Stimulated activated CD8-positive, alpha-beta memory T cell treated with anti-CD3 and anti-CD28 coated beads, Interleukin-15, amount 100 ng/mL, for 24 hours (primary cell): ENCODE measurements around the gene NCAM1.

ENCODE experiments used
- DNase-seq: peaks from one replicate; pipeline ENCODE4 v3.0.0-alpha.2; 2020; ENCODE audit warnings: low read depth

Gene NCAM1

DNA sequence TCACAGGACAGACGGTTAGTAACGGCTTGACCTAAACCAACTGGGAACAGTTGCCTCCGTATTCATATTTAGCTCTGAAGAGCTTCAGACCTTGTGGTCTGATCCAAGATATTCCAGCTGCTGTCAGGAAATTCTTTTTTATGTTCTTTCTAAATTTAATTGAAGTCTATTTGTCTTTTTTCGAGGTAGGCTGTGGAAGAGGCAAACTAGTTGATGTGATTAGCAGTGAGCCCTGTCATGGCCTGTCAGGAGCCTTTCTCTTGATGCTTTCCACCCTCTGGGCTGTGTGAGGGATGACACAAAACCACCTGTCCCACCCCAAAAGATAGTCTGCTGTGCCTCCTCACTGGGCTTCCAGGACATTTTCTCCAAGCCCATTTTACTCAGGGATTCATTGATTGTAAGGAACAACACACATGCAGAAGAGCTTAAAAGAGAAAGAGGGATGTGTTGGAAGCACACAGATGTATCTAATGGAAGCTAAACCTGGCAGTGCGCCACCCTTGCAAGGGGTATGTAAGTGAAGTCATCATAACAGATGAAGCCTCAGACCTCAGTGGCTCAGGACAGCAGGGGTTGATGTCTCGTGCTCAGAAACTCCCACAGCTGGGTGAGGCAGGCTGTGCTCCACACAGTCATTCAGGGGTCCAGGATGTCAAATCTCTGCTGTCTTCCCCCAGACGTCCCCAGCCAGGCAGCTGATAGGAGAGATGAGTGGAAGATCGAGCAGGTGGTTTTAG, 170.0 kb downstream of the NCAM1 start:
- no peak for DNase-seq

DNA sequence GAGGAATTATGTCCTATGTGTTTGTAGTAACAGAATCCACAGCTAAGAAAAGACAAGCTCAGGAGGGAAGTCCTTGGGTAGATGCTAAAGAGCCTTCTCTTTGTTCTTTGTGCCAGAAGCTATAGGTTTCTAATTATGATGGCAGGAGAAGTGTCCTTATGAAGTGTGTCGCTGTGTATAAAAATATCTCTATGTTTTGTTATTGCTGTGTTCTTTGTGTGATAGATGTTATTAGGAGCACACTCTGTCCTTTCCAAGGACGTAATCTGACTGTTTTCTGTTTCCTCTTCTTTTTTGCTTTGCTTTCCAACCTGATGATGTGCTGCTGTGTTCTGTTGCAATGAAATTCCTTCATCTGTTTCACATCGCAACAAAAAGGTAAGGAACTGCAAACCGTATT, 171.9 kb downstream of the NCAM1 start:
- no peak for DNase-seq

DNA sequence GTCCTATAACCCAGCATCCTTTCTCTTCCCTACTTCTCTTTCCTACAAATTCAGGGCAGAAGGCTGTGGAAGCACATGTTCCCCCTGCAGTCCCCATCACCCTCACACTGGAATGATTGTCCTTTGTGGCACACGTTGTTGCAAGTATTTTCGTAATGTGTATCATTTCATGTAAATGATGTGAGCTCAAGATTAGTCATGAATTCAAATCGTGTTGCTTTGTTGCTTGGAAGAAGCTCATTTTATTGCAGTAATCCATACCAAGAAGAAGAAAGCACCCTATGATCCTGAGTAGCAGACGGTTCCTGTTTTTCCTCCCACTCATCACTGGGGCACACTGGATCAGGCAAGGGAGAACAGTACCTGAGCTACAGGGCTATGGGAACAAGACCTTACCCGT, 173.4 kb downstream of the NCAM1 start:
- no peak for DNase-seq

DNA sequence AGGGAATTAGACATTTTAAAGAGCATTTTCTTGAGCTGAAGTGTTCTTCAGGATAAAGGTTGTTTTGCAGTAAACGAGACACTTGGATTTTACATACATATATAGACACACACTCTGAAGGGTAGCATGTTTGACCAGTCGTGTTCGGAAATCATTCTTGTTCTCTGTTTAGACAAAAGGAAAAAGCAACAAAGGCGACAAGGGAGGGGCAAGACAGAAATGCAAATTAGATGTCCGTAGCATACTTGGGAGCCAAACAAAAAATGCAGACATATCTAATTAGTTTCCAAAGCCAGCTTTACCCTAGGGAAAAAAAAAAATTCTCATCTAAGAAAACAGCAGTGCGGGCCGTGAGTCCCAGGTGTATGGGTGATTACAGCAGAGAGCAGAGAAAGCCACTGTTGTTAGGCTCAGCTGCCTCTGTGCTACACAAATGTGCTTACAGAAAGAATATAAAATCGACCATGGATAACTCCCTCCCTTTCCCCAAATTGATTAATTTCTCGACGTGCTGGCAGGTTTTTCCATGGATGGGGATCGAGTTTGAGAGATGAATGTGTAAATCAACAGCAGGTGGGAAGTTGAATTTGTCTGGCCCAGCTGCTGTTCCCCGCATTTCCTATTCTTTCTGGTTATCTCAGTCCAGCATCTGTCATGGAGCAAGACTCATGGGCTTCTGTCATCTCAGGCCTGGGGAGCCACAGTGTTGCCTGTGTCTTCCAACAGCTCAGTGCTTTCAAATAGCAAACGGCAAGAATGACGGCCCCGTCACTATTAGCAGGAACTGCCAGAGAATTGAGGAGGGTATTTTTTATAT, 176.7 kb downstream of the NCAM1 start:
- no peak for DNase-seq

DNA sequence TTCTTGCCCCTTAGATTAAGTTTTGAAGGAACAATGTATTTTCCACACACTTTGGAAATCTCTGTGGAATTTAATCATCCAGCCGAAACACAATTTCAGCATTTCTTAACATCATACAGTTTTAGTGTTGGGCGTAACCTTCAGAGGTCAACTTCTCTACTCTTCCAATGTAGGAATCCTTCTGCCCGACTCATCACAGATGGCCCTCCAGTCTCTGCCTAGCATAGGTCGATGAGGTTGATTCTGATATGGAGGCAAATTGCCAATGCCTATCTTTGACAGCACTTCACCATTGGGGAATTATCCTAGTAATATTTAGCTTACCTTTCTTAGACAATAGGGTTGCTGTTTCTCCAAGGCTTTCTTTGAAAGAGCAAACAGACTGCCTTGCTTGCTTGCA, 177.5 kb downstream of the NCAM1 start:
- no peak for DNase-seq

DNA sequence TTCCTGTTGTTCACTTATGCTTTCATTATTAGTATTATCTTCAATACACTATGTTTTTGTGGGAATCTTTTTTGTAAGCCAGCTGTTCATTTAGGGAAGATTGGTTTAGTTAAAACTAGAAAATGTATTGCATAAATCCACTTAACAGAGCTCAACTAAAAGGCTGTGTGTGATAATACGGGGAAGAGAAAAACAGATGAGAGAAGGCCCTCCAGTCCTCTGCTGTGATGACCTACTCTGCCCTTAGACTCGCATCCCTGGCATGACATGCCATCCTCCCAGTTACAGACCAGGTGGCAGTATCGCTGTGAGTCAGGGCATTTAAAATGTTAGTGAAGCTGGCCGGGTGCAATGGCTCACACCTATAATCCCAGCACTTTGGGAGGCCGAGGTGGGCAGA, 179.8 kb downstream of the NCAM1 start:
- no peak for DNase-seq

DNA sequence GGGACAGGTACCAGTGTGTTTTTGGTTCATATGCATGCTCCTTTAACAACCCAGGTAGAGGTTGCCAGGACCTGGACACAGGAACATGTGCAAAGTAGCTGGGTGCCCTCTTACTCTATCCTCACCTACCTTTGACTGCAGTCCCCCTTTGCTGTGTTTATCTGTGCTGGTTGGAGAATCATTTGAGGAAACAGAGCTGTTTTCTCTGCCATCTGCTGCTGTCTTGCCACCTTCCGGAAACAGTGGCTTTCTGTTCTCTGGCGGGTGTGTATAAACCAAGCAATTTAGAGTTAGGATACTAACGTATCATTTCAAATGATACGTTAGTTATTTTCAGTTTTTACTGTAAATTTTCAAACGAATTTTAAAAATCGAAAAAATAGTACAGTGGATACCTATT, 181.3 kb downstream of the NCAM1 start:
- DNase-seq: no peak

DNA sequence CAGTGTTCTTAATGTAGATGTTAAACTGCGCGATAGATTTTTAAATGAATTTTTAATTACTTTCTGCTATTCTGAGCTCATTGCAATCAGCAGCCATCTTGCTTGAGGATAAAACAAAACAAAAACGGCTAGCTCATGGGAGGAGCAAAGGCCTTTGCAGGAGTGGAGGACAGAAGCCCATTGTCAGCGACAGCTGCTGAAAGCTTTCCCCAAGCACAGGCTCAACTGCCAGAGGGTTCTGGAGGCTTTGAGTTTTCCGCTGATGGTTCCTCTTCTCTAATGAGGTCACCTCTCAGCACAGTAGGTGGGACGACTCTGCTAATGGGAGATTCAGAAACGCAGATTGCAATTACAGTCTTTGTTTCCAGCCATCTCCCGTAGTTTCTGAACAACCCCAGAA, 186.0 kb downstream of the NCAM1 start:
- DNase-seq: no peak

DNA sequence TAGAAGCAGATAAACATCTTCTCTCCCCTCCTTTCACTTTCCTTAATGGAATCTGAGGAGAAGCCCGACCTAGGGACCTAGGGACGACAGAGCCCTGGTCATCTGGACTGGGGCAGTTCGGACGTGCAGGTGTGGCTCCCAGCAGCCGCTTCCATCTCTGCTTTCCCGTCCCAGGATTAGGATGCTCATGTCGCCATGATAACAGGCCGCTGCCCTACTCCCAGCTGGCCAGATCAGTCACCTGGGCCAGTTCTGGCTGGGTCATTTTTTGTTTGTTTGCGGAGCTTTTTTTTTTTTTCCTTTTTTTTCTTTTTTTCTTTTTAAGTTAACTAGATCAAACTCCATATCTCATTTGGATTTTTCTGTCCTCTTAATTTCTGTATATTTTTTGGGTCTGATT, 186.9 kb downstream of the NCAM1 start:
- DNase-seq: no peak

DNA sequence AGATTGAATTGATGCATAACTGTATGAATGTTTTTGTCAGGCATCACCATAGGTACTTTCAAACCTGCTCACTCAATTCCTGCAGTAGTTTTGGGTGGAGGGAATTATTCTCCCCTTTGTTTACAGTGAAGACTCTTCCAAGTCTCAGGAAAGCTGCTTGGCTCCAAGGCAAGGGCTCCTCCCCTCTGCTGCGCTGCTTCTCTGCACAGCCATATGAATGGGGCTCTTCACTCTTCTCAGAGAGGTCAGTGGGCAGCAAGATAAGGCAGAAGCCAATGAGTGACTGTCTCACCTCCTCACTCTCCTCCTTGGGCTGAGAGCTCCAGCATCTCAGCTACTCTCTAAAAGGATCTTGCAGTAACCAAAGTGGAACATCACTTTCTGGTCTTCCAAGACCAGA, 187.4 kb downstream of the NCAM1 start:
- no peak for DNase-seq

DNA sequence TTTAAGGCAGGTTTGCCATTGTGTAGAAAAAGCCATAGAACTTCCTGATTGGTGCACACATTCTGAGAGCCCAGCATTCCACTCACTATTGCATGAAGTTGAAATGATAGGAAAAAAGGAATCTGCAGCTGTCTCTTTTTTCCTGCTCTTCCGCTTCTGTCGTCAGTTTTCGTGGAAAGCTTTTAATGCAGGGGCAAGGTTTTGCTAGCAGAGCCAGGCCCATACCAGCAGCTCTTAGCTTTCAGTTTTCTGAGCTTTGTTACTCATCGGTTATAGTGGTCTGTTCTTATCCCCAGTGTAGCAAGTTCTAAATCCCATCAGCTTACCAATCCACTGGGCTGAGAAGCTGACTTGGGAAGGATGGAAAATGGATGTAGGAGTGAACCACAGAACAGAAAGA, 190.3 kb downstream of the NCAM1 start:
- no peak for DNase-seq

DNA sequence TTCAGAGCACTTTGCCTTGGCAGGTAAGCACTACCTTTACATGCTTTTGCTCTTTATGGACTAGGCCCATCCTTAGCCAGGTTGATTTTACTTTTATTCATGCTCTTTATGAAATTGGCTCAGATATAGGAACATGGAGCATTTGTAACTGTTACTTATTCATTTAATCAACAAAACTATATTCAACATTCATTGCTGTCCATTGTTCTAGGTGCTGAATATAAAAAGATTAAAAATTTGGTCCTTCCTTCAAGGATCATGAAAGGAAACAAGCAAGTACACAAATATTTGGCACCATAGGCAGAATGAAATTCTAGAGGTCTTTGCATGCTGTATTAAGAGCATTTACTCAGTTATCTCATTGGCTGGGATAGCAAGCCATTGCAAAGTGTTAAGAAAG, 191.3 kb downstream of the NCAM1 start:
- DNase-seq: no peak

DNA sequence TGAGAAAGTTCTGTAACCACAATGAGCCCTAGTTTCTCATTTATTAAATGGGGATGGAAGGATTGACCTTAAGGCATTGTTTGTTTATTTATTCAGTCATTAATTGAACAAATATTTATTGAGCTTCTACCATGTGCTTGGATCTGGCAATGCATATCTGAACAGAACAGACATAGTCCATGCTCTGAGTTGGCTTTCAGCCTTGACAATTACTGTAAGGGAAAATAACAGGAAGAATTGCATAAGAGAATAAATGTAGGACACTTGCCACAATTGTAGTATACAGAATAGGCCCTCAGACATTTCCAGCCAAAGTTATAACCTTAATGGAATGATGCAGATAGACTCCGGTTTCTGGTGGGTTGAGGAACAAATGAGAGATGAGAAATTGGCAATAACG, 192.6 kb downstream of the NCAM1 start:
- no peak for DNase-seq

DNA sequence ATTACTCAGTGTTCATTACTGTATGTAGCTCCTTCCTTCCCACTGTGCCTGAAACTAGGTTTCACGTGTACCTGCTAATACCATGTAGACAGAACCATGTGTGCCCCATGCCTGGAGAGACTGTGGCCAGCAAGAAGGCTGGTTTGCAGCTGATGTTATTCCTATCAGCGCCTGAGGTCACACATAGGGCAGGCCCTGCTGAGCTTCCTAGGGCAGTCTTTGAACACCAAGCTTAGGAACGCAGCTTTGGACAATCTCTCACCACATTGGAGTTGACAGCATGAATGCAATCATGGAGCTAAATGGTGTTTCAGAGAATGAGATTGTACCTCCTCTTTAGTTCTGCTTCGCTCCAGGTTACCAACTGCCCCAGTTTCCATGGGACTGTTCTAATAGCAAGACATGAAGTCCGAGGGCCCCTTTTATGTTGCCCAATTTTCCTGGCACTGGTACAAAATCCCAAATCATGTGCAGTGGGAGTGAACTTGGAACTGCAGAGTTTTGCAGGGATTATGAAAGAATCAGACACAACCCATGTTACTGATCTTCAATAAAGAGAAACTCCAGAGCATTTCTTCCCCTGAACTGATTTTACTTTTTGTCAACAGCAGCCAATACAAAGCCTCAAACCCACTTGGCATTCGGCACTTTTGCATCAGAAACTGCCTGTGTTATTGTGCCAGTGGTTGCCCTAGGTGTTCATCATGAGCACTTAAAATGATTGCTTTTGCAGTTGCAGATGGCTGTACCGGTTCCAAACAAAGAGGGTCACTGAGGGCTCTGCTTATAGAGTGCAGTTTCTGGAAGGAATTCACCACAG, 199.0 kb downstream of the NCAM1 start:
- no peak for DNase-seq

DNA sequence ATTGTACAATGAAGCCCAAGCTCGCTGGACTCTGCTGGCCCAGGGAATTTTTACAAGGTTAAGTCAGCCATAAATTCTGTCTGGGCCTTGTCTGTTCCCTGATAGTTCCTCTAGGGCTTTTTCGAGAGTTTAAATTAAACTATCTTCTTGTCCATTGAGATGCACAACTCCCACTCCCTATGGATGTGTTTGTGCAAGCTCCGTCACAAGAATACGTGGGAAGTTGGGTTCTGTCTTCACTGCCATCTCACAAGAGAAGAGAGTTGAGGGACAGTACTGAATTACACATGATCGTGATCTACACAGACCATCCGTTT, 199.5 kb downstream of the NCAM1 start:
- no peak for DNase-seq

DNA sequence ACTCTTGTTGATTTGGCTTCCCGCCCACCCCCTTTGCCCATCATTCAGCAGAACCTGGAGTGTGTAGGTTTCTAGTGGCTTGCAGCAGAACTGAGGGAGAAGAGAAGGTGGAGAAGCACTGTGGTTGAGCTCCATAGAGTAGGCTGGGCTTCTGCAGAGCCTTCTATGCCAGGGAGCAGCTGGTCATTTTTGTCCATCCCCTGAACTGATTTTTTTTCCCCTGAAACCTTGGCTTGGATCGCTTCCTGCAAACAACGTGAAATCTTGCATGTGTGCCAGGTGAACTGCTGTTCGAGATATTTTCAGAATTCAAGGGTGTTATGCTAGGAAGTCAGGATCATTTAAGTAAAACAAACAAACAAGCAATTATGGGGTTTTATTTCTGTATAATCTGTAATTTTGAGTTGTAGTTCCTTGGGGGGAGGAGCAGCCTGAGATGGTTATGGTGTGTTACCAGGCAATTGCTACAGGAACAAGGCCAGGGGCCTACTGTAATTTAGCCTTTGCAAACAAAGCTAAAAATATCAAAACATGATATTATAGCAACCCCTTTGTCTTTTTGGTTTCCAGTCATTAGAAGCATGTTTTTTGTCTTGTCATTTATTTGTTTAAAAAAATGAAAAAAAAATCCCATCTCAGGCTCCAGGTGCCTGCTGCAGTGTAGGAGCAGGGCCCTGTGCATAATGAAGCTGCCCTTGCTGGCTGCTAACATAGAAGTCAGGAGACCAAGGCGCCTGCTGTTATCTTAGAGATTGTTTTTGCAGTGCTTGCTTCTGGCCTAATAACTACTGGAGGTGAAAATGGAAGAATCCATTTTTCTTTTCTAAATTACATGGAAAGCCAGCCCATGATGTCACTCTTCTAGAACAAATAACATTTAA, 200.7 kb downstream of the NCAM1 start:
- no peak for DNase-seq

DNA sequence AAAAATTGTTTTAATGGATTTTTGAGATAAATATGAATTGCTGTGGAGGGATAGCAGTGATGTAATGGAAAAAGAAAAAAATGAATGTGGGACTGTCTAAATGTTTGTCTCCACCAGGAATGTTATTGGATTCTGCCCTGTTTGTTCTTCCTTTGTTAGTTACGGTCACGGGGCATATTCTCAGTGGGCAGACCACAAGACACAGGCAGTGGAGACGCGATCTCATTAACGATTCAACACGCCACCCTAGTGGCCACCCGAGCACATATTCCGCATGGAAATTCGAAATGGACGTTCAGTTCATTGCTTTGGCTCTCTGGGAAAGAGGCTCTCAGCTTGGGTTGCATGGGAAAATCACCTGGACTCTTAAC, 201.4 kb downstream of the NCAM1 start:
- DNase-seq: no peak

DNA sequence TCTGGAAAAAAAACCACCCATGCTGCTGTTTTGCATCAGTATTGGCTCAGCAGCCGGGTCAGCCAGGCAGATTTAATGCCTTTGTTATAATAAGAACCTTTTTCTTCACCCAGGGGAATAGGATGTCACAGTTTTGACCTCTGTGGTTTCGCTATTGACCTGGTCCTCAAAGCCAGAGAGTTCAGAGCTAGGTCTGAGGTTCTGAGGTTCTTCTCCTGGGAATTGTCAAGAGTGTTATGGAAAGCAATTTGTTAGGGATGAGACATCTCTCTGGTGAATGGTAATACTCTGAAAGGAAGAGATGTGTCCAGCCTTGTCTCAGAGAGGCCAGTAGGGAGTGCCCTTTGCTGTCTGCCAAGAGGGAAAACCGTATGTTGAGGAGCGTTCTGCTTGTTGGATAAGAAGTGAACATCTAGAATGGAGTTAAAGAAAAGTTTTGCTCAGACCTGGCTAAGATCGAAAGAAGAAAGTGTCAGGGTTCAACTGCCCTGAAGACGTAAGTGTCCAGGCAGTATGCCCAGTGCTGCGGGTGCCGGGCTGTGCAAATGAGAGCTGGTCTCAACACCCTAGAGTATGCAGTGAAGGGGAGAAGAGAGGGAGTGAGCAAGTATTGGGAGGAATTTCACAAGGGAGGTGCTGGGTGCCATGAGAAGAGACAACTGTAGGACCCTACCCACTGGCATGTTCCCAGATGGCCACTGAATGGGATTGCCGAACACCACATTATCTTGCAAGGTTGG, 202.2 kb downstream of the NCAM1 start:
- DNase-seq: no peak

DNA sequence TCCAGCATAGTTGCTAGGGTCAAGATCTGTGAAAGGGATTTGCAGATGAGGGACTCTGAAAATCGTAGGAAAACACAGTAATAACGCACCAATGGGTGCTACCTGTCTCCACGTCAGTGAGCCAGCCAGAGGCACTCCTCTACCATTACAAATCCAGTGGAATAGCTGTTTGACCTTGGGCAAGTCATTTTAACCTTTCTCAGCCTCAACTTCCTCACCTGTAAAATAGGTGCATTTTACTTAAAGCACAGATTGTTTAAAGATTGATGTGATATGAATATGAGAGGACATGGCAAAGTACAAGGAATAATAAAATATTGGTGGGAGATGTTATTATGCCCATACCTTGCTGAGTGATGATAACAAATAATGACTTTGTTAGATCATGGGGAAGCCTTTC, 205.1 kb downstream of the NCAM1 start:
- DNase-seq: no peak

DNA sequence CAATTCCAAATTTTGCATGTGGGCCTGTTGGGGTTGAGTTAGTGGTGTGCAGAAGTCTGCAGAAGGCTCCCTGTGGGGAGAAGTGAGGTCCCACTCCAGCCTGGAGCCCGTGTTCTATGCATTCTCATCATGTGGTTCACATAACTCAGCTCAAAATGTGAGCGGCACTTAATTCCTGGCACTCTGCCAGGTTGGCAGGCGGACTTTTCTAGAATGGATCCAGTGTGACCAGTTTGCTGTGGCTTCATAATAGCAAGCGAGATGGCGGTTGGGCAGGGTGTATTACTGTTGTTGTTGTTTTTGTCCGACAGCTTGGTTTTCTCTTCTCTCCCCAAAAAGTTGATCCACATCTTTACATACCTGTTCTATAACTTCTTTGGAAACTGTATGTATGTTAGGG, 206.4 kb downstream of the NCAM1 start:
- DNase-seq: no peak
